Suprapubic skin (tissue), 4 donors: Measurements from ENCODE around the gene KRTAP3-3.

Experiments used
- CTCF ChIP-seq, 2 donors: fragments of 200-600 bp in 1 of 2; fragments of 450-650 bp in 1 of 2; sonication (generic) in 1 of 2; IDR thresholded peaks; one replicate each; pipeline ENCODE4 v1.5.1; 2016 to 2019; ENCODE audit warnings: antibody characterized with exemption in 2 of 2, mild to moderate bottlenecking in 1 of 2, moderate library complexity in 1 of 2
- EP300 ChIP-seq: sonication (generic); formaldehyde crosslinking; IDR thresholded peaks from one replicate; pipeline ENCODE4 v1.6.1; 2017; ENCODE audit warnings: antibody characterized with exemption
- POLR2A ChIP-seq, 2 donors: fragments of 450-650 bp; IDR thresholded peaks; one replicate each; pipeline ENCODE4 v1.6.1; 2017; ENCODE audit warnings: antibody characterized with exemption in 2 of 2, mild to moderate bottlenecking in 2 of 2, moderate library complexity in 2 of 2
- POLR2AphosphoS5 ChIP-seq, 3 donors: sonication (generic); formaldehyde crosslinking; IDR thresholded peaks; one replicate each; pipeline ENCODE4 v1.6.1; 2017; ENCODE audit warnings: antibody characterized with exemption in 3 of 3

GRCh38 chr17:40962059-40962561 is 31.9 kb downstream of the KRTAP3-3 start:
- TF ChIP-seq CTCF (IDR thresholded peaks at IDR 0.05) (no peak), POLR2A (IDR thresholded peaks at IDR 0.05) (no peak), POLR2AphosphoS5 (IDR thresholded peaks at IDR 0.05) (no peak), EP300 (no peak)
